Activated CD8-positive, alpha-beta memory T cell treated with anti-CD3 and anti-CD28 coated beads, Interleukin-2, amount 50 U/mL, for 24 hours (primary cell): ENCODE results near the gene B9D1.

Experiments used
- DNase-seq: peaks from one replicate; pipeline ENCODE4 v3.0.0-alpha.2; 2020; ENCODE audit errors: extremely low read depth

The B9D1 gene

GRCh38 chr17:19388791-19389785 is 26.6 kb upstream of the B9D1 start:
- DNase-seq: no peak

GRCh38 chr17:19387921-19388521 is 25.5 kb upstream of the B9D1 start:
- DNase-seq: no peak

- no peak for DNase-seq
Measured at GRCh38 chr17:19386974-19387920, 24.7 kb upstream of the B9D1 start, which contains the start of gene MFAP4. MFAP4 (minus strand) TSS chr17:19387190; CDS start chr17:19387155, 35 bp downstream.

GRCh38 chr17:19386051-19386929 is 23.8 kb upstream of the B9D1 start:
- DNase-seq: no peak

GRCh38 chr17:19385521-19385983 is 23.0 kb upstream of the B9D1 start:
- DNase-seq: no peak

GRCh38 chr17:19384723-19385391 is 22.3 kb upstream of the B9D1 start:
- no peak for DNase-seq

GRCh38 chr17:19383681-19384470 is 21.4 kb upstream of the B9D1 start:
- no peak for DNase-seq

GRCh38 chr17:19382531-19383444 is 20.3 kb upstream of the B9D1 start:
- no peak for DNase-seq

- no peak for DNase-seq
Measured at GRCh38 chr17:19381741-19382444, 19.4 kb upstream of the B9D1 start.

- no peak for DNase-seq
Measured at GRCh38 chr17:19381361-19381740, 18.8 kb upstream of the B9D1 start.

GRCh38 chr17:19380481-19381301 is 18.2 kb upstream of the B9D1 start:
- no peak for DNase-seq

- DNase-seq: no peak
Measured at GRCh38 chr17:19379361-19380065, 17.0 kb upstream of the B9D1 start.

- no peak for DNase-seq
Measured at GRCh38 chr17:19378416-19379360, 16.2 kb upstream of the B9D1 start, which contains the start of gene MAPK7. MAPK7 (plus strand) TSS chr17:19378498; CDS start chr17:19378901, 403 bp downstream.

GRCh38 chr17:19377602-19378415 is 15.3 kb upstream of the B9D1 start:
- peak; percentile 88 for DNase-seq
